WTC11 (cell line): Measurements from ENCODE around the gene ITCH. TPM values are rescaled to one million over a fixed set of nuclear protein-coding genes. Genes with fewer than 3 reads are reported as not detected.

ENCODE experiments used
- ATAC-seq: fragments of 200-7000 bp; cut with Tn5 transposase; 2 replicates; pipeline ENCODE4 v1.10.0; 2021; ENCODE audit warnings: mild to moderate bottlenecking, moderate library complexity
- CTCF ChIA-PET: fragments of 300-600 bp; sonication (Branson Sonifier 250); formaldehyde crosslinking; loops from one replicate; lab custom pipeline; 2021; ENCODE audit warnings: antibody characterized with exemption; lab: Charles Lee
- POLR2A ChIA-PET: fragments of 350-600 bp; sonication (Branson Sonifier 250); formaldehyde crosslinking; loops from one replicate; lab custom pipeline; 2021; ENCODE audit warnings: antibody characterized with exemption; lab: Charles Lee
- DNase-seq: peaks from one replicate; pipeline ENCODE4 v3.0.0; 2021; ENCODE audit warnings: low spot score
- H3K27ac Mint-ChIP-seq: 2 replicates; pipeline ENCODE4 v1.8.0; 2021; ENCODE audit warnings: mixed read lengths
- H3K27me3 Mint-ChIP-seq: 2 replicates; pipeline ENCODE4 v1.8.0; 2021; ENCODE audit warnings: low read depth, mild to moderate bottlenecking, moderate library complexity, mixed read lengths
- H3K36me3 Mint-ChIP-seq: 2 replicates; pipeline ENCODE4 v1.8.0; 2021; ENCODE audit warnings: mixed read lengths
- H3K4me1 Mint-ChIP-seq: 2 replicates; pipeline ENCODE4 v1.8.0; 2022; ENCODE audit warnings: mixed read lengths
- H3K4me3 Mint-ChIP-seq: 2 replicates; pipeline ENCODE4 v1.8.0; 2021; ENCODE audit warnings: mild to moderate bottlenecking, moderate library complexity, mixed read lengths
- H3K9me3 Mint-ChIP-seq: 2 replicates; pipeline ENCODE4 v1.8.0; 2021; ENCODE audit warnings: mixed read lengths
- CREB1 ChIP-seq: sonication (generic); formaldehyde crosslinking; IDR thresholded peaks from 2 replicates; pipeline ENCODE4 v1.8.0; 2023; ENCODE audit warnings: mild to moderate bottlenecking, missing genetic modification reagents
- ELF4 ChIP-seq: sonication (generic); formaldehyde crosslinking; IDR thresholded peaks from 2 replicates; pipeline ENCODE4 v1.8.1; 2022; ENCODE audit warnings: low read depth, mild to moderate bottlenecking, moderate library complexity, missing genetic modification reagents
- EMX1 ChIP-seq: fragments of 250-450 bp; sonication (Bioruptor Pico); IDR thresholded peaks from 2 replicates; pipeline ENCODE4 v1.8.0; 2021; ENCODE audit warnings: mild to moderate bottlenecking
- FOXP1 ChIP-seq: sonication (generic); formaldehyde crosslinking; IDR thresholded peaks from 2 replicates; pipeline ENCODE4 v1.8.0; 2022; ENCODE audit warnings: missing genetic modification reagents, mild to moderate bottlenecking, moderate library complexity, borderline replicate concordance
- GTF2I ChIP-seq: fragments of 250-450 bp; sonication (Bioruptor Pico); conservative IDR thresholded peaks from 2 replicates; pipeline ENCODE4 v1.4.0; 2021; ENCODE audit warnings: mild to moderate bottlenecking
- total RNA-seq: library from RNA; stranded (reverse); gene quantifications from 3 replicates; pipeline ENCODE4 v1.2.3, GENCODE V29; 2021
- TF ChIP-seq, protein P1 (sequence below): fragments of 250-450 bp; sonication (Bioruptor Pico); IDR thresholded peaks from 2 replicates; pipeline ENCODE4 v1.9.0; 2021; ENCODE audit warnings: mild to moderate bottlenecking
- TF ChIP-seq, protein P2 (sequence below): sonication (generic); formaldehyde crosslinking; IDR thresholded peaks from 2 replicates; pipeline ENCODE4 v1.8.1; 2023; ENCODE audit warnings: mild to moderate bottlenecking, missing genetic modification reagents
- TF ChIP-seq, protein P3 (sequence below): fragments of 200-600 bp; IDR thresholded peaks from 2 replicates; pipeline ENCODE4 v1.8.0; 2022; ENCODE audit warnings: antibody characterized with exemption
- TF ChIP-seq, protein P4 (sequence below): sonication (generic); formaldehyde crosslinking; IDR thresholded peaks from 2 replicates; pipeline ENCODE4 v1.8.0; 2023; ENCODE audit warnings: mild to moderate bottlenecking, missing genetic modification reagents
- TF ChIP-seq, protein P5 (sequence below): fragments of 250-450 bp; sonication (Bioruptor Pico); IDR thresholded peaks from 2 replicates; pipeline ENCODE4 v1.8.0; 2021; ENCODE audit warnings: mild to moderate bottlenecking
- TF ChIP-seq, protein P6 (sequence below): fragments of 250-450 bp; sonication (Bioruptor Pico); conservative IDR thresholded peaks from 2 replicates; pipeline ENCODE4 v1.9.0; 2021; ENCODE audit warnings: mild to moderate bottlenecking
- TF ChIP-seq, protein P7 (sequence below): sonication (generic); formaldehyde crosslinking; IDR thresholded peaks from 2 replicates; pipeline ENCODE4 v1.8.0; 2022; ENCODE audit warnings: missing genetic modification reagents
- TF ChIP-seq, protein P8 (sequence below): sonication (generic); formaldehyde crosslinking; IDR thresholded peaks from 2 replicates; pipeline ENCODE4 v1.8.1; 2023; ENCODE audit warnings: mild to moderate bottlenecking, missing genetic modification reagents, moderate library complexity

The ITCH gene
- total RNA-seq, 1 experiment from 2014 or later = 35.8 TPM

DNA sequence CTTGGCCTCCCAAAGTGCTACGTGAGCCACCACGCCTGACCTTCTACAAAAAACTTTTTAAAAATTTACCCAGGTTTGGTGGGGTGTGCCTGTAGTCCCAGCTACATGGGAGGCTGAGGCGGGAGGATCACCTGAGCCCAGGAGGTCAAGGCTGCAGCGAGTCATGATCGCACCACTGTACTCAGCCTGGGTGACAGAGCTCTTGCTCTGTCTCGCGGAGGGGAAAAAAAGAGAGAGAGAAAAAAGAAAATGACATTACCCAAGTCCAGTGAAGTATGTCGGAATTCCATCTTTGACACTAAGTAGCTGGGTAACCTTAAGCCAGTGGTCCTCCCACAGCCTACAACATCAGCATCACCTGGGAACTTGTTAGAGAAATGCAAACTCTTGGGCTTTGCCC is 176.7 kb downstream of the ITCH start:
- Mint-ChIP-seq H3K27me3 (0 out of 2 replicates have a peak, but pooled peaks cover 2% of the 10 kb centered on the region), H3K36me3 (peaks cover 32% of the 10 kb centered on the region), H3K9me3 (no peaks in the 10 kb centered on the region), H3K27ac (no peak overlapping the region), H3K4me1 (peaks cover 11% of the 10 kb centered on the region), H3K4me3 (no peak overlapping the region)
- no peak for ATAC-seq
- CTCF ChIA-PET = interaction anchor here (0.9 to 1.3 kb wide), 3 partner anchors 17 to 349 kb away, joined by 3 to 4 read pairs (median 4); no protein-coding TSS in a partner anchor
- DNase-seq = no peak
- TF ChIP-seq FOXP1 (CRISPR knock-in tag) (no peak), GTF2I (CRISPR knock-in tag) (no peak), EMX1 (CRISPR knock-in tag) (no peak), ELF4 (CRISPR knock-in tag) (no peak), CREB1 (CRISPR knock-in tag) (no peak)
- TF ChIP-seq, protein P1, sequence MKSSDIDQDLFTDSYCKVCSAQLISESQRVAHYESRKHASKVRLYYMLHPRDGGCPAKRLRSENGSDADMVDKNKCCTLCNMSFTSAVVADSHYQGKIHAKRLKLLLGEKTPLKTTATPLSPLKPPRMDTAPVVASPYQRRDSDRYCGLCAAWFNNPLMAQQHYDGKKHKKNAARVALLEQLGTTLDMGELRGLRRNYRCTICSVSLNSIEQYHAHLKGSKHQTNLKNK = no peak
- TF ChIP-seq, protein P2, sequence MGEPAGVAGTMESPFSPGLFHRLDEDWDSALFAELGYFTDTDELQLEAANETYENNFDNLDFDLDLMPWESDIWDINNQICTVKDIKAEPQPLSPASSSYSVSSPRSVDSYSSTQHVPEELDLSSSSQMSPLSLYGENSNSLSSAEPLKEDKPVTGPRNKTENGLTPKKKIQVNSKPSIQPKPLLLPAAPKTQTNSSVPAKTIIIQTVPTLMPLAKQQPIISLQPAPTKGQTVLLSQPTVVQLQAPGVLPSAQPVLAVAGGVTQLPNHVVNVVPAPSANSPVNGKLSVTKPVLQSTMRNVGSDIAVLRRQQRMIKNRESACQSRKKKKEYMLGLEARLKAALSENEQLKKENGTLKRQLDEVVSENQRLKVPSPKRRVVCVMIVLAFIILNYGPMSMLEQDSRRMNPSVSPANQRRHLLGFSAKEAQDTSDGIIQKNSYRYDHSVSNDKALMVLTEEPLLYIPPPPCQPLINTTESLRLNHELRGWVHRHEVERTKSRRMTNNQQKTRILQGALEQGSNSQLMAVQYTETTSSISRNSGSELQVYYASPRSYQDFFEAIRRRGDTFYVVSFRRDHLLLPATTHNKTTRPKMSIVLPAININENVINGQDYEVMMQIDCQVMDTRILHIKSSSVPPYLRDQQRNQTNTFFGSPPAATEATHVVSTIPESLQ = no peak
- TF ChIP-seq, protein P3, sequence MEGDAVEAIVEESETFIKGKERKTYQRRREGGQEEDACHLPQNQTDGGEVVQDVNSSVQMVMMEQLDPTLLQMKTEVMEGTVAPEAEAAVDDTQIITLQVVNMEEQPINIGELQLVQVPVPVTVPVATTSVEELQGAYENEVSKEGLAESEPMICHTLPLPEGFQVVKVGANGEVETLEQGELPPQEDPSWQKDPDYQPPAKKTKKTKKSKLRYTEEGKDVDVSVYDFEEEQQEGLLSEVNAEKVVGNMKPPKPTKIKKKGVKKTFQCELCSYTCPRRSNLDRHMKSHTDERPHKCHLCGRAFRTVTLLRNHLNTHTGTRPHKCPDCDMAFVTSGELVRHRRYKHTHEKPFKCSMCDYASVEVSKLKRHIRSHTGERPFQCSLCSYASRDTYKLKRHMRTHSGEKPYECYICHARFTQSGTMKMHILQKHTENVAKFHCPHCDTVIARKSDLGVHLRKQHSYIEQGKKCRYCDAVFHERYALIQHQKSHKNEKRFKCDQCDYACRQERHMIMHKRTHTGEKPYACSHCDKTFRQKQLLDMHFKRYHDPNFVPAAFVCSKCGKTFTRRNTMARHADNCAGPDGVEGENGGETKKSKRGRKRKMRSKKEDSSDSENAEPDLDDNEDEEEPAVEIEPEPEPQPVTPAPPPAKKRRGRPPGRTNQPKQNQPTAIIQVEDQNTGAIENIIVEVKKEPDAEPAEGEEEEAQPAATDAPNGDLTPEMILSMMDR = no peak
- TF ChIP-seq, protein P4, sequence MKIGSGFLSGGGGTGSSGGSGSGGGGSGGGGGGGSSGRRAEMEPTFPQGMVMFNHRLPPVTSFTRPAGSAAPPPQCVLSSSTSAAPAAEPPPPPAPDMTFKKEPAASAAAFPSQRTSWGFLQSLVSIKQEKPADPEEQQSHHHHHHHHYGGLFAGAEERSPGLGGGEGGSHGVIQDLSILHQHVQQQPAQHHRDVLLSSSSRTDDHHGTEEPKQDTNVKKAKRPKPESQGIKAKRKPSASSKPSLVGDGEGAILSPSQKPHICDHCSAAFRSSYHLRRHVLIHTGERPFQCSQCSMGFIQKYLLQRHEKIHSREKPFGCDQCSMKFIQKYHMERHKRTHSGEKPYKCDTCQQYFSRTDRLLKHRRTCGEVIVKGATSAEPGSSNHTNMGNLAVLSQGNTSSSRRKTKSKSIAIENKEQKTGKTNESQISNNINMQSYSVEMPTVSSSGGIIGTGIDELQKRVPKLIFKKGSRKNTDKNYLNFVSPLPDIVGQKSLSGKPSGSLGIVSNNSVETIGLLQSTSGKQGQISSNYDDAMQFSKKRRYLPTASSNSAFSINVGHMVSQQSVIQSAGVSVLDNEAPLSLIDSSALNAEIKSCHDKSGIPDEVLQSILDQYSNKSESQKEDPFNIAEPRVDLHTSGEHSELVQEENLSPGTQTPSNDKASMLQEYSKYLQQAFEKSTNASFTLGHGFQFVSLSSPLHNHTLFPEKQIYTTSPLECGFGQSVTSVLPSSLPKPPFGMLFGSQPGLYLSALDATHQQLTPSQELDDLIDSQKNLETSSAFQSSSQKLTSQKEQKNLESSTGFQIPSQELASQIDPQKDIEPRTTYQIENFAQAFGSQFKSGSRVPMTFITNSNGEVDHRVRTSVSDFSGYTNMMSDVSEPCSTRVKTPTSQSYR = no peak
- TF ChIP-seq, protein P5, sequence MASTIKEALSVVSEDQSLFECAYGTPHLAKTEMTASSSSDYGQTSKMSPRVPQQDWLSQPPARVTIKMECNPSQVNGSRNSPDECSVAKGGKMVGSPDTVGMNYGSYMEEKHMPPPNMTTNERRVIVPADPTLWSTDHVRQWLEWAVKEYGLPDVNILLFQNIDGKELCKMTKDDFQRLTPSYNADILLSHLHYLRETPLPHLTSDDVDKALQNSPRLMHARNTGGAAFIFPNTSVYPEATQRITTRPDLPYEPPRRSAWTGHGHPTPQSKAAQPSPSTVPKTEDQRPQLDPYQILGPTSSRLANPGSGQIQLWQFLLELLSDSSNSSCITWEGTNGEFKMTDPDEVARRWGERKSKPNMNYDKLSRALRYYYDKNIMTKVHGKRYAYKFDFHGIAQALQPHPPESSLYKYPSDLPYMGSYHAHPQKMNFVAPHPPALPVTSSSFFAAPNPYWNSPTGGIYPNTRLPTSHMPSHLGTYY = no peak
- TF ChIP-seq, protein P6, sequence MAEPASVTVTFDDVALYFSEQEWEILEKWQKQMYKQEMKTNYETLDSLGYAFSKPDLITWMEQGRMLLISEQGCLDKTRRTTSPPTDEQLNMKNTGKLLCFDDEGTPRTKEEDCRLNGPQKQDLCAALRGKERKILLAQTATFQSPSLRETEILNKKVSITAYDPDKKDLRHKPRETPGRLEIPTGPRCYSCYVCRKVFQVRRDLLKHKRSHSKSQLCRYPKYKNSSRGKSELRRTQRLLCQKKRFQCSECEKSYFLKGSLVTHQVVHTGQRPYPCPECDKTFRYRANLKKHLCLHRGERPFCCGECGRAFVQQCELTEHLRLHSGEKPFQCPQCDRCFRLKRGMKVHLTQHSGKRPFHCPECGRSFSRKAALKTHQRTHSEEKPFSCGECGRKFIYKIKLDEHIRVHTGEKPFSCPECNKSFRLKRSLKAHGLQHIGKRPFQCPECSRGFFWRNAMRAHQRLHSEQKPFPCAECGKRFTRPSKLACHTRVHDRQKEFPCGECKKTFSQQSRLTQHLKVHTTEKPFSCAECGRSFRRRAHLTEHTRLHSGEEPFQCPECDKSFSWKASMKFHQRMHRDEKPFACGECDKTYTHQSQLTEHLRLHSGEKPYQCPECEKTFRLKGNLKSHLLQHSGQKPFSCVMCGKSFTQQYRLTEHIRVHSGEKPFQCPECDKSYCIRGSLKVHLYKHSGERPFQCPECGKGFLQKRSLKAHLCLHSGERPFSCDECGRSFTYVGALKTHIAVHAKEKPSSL (CRISPR knock-in tag) = no peak
- TF ChIP-seq, protein P7, sequence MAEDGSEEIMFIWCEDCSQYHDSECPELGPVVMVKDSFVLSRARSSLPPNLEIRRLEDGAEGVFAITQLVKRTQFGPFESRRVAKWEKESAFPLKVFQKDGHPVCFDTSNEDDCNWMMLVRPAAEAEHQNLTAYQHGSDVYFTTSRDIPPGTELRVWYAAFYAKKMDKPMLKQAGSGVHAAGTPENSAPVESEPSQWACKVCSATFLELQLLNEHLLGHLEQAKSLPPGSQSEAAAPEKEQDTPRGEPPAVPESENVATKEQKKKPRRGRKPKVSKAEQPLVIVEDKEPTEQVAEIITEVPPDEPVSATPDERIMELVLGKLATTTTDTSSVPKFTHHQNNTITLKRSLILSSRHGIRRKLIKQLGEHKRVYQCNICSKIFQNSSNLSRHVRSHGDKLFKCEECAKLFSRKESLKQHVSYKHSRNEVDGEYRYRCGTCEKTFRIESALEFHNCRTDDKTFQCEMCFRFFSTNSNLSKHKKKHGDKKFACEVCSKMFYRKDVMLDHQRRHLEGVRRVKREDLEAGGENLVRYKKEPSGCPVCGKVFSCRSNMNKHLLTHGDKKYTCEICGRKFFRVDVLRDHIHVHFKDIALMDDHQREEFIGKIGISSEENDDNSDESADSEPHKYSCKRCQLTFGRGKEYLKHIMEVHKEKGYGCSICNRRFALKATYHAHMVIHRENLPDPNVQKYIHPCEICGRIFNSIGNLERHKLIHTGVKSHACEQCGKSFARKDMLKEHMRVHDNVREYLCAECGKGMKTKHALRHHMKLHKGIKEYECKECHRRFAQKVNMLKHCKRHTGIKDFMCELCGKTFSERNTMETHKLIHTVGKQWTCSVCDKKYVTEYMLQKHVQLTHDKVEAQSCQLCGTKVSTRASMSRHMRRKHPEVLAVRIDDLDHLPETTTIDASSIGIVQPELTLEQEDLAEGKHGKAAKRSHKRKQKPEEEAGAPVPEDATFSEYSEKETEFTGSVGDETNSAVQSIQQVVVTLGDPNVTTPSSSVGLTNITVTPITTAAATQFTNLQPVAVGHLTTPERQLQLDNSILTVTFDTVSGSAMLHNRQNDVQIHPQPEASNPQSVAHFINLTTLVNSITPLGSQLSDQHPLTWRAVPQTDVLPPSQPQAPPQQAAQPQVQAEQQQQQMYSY = no peak
- TF ChIP-seq, protein P8, sequence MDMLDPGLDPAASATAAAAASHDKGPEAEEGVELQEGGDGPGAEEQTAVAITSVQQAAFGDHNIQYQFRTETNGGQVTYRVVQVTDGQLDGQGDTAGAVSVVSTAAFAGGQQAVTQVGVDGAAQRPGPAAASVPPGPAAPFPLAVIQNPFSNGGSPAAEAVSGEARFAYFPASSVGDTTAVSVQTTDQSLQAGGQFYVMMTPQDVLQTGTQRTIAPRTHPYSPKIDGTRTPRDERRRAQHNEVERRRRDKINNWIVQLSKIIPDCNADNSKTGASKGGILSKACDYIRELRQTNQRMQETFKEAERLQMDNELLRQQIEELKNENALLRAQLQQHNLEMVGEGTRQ (CRISPR knock-in tag) = no peak
- POLR2A ChIA-PET = no interaction called here
